DMS 273 treated with DMSO at 0.1 percent for 48 hours (cell line): Measurements from ENCODE around the gene AIG1.
"Not testable (repeated sequence)": the region's sequence is repeated elsewhere in the genome, so short reads cannot be mapped to it uniquely, and the experiment has no call there.

Source experiments
- DNase-seq: peaks from one replicate; lab custom pipeline; 2025; lab: John Stamatoyannopoulos, UW

Gene AIG1

DNA sequence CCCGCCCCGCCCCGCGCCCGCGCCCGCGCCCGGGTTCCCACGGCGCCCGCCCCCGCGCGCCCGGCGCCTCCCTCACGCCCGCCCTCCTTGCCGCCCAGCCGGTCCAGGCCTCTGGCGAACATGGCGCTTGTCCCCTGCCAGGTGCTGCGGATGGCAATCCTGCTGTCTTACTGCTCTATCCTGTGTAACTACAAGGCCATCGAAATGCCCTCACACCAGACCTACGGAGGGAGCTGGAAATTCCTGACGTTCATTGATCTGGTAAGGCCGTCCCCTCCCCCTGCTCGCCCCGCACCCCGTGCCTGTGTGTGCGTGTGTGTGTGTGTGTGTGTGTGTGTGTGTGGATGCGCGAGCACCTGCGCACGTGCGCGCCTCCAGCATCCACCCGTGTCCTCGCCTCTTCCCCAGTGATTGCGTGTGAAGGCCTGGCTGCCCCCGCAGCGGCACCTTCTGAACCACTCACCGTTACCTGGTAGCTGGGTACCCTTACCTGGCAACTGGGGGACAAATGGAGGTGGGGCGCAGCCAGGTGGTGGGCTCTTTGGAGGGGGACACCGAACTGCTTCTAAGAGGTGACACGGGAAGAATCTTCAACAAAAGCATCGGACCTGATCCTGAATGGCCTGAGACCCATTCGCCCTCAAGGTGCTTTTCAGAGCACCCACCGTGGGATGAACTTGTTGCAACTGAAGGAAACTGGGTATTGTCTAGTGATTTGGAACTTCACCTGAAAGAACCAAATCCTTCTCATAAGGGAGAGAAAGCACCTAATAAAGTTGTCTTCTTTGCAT, at the start of gene AIG1:
AIG1 (plus strand) TSS at position 84 of the 791 bp plus-strand sequence; CDS start at position 121, 37 bp downstream.
- DNase-seq: no peak

- no peak for DNase-seq
These were observed 45.9 kb upstream of the AIG1 start for GRCh38 chr6:143014764-143015163.

DNA sequence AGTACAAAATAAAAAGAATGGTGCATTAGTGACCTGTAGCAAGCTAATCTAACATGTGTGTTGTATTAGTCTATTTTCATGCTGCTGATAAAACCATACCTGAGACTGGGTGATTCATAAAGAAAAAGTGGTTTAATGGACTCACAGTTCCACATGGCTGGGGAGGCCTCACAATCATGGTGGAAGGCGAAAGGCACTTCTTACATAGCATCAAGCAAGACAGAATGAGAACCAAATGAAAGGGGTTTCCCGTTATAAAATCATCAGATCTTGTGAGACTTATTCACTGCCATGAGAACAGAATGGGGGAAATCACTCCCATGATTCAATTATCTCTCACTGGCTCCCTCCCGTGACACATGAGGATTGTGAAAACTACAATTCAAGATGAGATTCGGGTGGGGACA, 45.4 kb upstream of the AIG1 start:
- DNase-seq: no peak

DNA sequence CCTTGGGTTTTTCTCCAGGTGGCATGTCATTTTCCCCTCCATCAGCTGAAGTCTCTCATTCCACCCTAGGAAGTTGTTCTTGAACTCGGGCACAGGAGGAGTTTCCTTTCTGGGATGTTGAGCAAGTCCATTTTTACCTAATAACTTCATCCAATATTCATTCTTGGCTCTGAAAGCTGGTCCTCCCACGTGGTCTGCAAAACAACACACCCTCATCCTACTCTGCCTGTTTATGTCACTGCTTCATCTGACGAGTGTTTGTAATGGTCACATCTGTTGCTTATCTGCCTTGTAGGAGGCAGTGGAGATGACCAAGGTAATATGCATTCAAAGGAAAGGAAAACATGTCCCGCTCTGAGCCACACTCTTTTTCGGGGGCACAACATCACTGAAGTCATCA, 41.7 kb upstream of the AIG1 start:
- no peak for DNase-seq

GRCh38 chr6:143020862-143021261, 39.8 kb upstream of the AIG1 start:
- DNase-seq: not testable (repeated sequence)

- no peak for DNase-seq
These were observed 39.1 kb upstream of the AIG1 start for GRCh38 chr6:143021543-143021942.

- no peak for DNase-seq
These were observed 38.1 kb upstream of the AIG1 start for GRCh38 chr6:143022587-143022986.

DNA sequence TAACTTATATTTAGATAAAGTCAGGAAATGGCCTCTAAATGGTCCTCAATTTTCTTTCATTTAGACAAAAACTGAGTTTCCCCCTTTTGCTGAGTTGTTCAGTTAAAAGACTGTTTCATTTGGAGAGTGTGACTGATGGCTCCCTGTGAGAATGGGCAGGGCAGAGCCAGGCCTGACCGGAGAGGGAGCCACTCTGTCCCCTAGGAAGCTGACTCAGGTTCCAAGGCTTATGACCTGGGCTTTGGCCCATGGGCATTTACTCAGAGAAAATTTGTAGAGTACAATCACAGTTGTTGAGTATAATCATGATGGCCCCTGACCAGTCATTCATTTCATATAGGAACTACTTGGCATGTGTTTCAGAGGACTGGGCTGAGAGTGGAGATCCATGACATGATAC, 37.0 kb upstream of the AIG1 start:
- no peak for DNase-seq

- DNase-seq: no peak
These were observed 35.7 kb upstream of the AIG1 start for GRCh38 chr6:143024977-143025376.

DNA sequence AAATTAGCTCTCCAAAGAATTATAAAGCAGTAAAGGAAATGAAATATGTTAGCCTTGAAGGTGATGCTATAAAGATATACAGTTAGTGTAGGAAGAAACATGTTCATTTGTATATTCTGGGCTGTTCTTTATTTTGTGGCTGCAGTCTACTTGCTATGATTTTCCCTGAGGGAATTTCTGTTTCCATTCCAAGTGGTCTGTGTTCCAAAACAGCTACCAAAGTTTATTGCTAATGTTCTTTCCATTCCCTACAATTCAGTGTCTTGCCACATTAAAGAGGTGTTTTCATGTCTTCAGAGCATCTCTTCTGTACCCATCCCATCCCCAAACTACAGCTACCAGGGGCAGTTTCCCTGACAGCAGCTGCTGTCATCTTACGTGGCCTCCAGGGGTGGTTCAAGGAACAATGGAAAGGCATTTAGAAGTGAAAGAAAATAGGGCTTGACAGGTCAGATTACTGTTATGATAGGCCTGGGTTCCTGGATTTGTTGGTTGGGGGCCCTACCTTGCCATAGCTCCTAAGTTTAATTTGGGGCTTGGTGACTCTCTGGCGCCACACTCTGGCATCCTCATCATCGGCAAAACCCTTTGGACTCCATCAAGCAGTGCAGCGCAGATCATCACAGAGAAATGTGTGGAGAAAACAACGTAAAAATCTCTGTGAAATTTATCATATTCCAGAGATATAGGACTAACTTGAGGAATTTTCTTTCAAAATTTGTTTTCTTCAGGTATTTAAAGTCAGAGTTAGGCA, 33.8 kb upstream of the AIG1 start:
- DNase-seq: no peak

- DNase-seq: no peak
These were observed 25.9 kb upstream of the AIG1 start for GRCh38 chr6:143034689-143035334.

DNA sequence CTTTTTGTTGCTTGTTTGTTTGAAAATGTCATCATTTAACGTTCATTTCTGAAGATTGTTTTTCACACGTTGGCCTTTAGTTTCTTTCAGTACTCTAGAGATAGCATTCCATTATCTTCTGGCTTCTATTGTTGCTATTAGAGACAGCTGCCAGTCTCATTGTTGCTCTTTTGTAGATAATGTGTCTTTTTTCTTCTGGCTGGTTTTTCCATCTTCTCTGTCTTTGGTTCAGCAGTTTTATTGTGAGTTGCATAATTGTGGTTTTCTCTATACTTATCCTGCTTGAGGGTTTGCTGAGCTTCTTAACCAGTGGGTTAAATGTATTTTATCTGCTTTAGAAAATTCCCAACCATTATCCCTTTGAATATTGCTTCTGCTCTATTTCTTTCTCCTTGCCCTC, 23.2 kb upstream of the AIG1 start:
- no peak for DNase-seq

DNA sequence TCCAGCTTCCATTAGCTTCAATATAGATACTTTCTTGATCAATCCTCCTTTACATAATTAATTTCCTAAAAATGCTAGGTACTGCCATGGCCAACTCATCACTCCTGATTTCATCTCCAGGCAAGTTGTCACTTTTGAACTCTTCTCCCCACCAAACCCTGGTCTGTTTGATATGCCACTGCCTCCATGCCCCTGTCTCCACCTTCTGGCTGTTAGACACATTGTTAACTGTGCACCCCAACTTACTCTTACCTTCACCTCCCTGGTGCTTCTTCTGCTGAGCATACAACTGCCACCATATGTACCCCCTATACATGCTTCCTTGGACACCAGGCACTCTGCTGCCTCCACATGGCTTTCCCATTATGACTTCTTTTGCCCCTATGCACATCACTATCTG, 21.9 kb upstream of the AIG1 start:
- DNase-seq: no peak

- DNase-seq: no peak
These were observed 21.1 kb upstream of the AIG1 start for GRCh38 chr6:143039548-143039947.

DNA sequence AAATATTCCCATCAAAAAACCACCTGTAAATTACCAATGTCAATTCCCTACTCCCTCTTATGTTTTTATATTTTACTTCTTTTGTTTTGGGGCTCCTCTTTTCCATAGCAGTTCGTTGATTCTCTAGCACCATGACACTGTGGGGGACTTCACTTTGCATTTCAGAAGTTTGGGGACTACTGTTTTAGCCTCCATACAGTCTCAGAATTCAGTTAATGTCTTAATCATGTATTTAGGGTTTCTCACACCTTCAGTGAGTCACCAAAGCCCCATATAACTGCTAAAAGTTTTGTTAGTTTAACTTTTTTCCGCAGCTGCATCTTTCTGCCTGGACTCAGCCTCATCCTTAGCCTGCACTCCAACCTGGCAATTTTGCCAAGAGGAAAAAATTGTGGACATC, 20.7 kb upstream of the AIG1 start:
- no peak for DNase-seq

- DNase-seq: not testable (repeated sequence)
These were observed 16.3 kb upstream of the AIG1 start for GRCh38 chr6:143044345-143044744.

- DNase-seq: no peak
These were observed 11.1 kb upstream of the AIG1 start for GRCh38 chr6:143049611-143050010.

DNA sequence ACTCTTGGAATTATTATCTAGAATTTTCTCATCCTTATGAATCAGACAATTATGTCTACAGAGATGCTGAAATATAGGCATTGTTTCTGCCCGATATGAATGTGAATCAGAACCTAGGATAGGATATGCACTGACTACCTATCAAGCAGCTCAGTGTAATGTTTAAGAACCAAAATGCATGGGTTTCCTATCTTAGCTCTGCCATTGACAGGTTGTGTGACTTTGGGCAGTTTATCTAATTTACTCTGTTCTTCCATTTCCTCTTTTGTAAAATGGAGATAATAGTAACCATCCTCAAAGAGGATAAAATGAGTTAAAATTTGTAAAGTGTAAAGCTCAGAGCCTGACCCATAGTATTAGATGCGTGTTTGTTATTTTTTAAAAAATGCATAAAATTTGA, 10.2 kb upstream of the AIG1 start:
- DNase-seq: no peak

GRCh38 chr6:143052282-143052681, 8.4 kb upstream of the AIG1 start:
- DNase-seq: no peak

DNA sequence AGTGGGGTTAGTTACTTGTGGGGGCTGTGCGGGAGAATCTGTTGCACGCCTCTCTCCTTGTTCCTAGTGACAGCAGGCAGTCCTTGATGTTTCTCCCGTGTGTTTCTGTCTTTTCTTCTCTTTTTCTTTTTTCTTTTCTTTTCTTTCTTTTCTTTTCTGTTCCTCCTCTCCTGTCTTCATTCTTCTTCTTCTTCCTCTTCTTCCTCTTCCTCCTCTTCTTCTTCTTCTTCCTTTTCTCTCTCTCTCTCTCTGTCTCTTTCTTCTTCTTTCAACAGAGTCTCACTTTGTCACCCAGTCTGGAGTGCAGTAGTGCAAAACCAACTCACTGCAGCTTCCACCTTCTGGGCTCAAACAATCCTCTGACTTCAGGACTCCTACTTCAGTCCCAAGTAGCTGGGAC, 6.8 kb upstream of the AIG1 start:
- no peak for DNase-seq

GRCh38 chr6:143054329-143054728, 6.4 kb upstream of the AIG1 start:
- no peak for DNase-seq

GRCh38 chr6:143055213-143055612, 5.5 kb upstream of the AIG1 start:
- DNase-seq: no peak

DNA sequence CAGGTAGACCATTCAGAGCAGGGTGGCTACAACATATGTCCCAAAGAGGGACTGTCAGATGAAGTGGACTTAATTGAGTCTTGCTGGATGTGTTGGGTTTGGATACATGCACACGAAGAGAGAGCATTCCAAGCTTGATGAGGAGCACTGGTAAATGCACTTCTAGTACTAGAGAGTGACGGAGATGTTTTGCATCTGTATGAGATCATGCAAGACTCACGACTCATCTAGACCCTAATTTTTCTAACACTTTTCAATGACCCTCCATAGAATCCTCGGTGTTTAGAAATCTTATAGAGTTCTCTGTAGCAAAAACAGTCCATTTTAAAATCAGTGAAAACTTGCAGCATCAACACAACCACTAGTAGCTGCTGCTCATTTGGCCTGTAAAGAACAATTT, 4.8 kb upstream of the AIG1 start:
- DNase-seq: no peak
